WTC11 (cell line): ENCODE measurements around the gene TROAP. TPM values are rescaled to one million over a fixed set of nuclear protein-coding genes. Genes with fewer than 3 reads are reported as not detected.

Source experiments
- ATAC-seq: fragments of 200-7000 bp; cut with Tn5 transposase; 2 replicates; pipeline ENCODE4 v1.10.0; 2021; ENCODE audit warnings: mild to moderate bottlenecking, moderate library complexity
- CTCF ChIA-PET: fragments of 300-600 bp; sonication (Branson Sonifier 250); formaldehyde crosslinking; loops from one replicate; lab custom pipeline; 2021; ENCODE audit warnings: antibody characterized with exemption; lab: Charles Lee
- POLR2A ChIA-PET: fragments of 350-600 bp; sonication (Branson Sonifier 250); formaldehyde crosslinking; loops from one replicate; lab custom pipeline; 2021; ENCODE audit warnings: antibody characterized with exemption; lab: Charles Lee
- DNase-seq: peaks from one replicate; pipeline ENCODE4 v3.0.0; 2021; ENCODE audit warnings: low spot score
- H3K27ac Mint-ChIP-seq: 2 replicates; pipeline ENCODE4 v1.8.0; 2021; ENCODE audit warnings: mixed read lengths
- H3K27me3 Mint-ChIP-seq: 2 replicates; pipeline ENCODE4 v1.8.0; 2021; ENCODE audit warnings: low read depth, mild to moderate bottlenecking, moderate library complexity, mixed read lengths
- H3K36me3 Mint-ChIP-seq: 2 replicates; pipeline ENCODE4 v1.8.0; 2021; ENCODE audit warnings: mixed read lengths
- H3K4me1 Mint-ChIP-seq: 2 replicates; pipeline ENCODE4 v1.8.0; 2022; ENCODE audit warnings: mixed read lengths
- H3K4me3 Mint-ChIP-seq: 2 replicates; pipeline ENCODE4 v1.8.0; 2021; ENCODE audit warnings: mild to moderate bottlenecking, moderate library complexity, mixed read lengths
- H3K9me3 Mint-ChIP-seq: 2 replicates; pipeline ENCODE4 v1.8.0; 2021; ENCODE audit warnings: mixed read lengths
- ATF1 ChIP-seq: sonication (generic); formaldehyde crosslinking; IDR thresholded peaks from 2 replicates; pipeline ENCODE4 v1.8.1; 2023; ENCODE audit warnings: mild to moderate bottlenecking, moderate library complexity, missing genetic modification reagents
- CREB1 ChIP-seq: sonication (generic); formaldehyde crosslinking; IDR thresholded peaks from 2 replicates; pipeline ENCODE4 v1.8.0; 2023; ENCODE audit warnings: mild to moderate bottlenecking, missing genetic modification reagents
- FOXJ3 ChIP-seq: sonication (generic); formaldehyde crosslinking; IDR thresholded peaks from 2 replicates; pipeline ENCODE4 v1.9.0; 2021; ENCODE audit warnings: missing genetic modification reagents, mild to moderate bottlenecking, borderline replicate concordance
- MYBL2 ChIP-seq: sonication (generic); formaldehyde crosslinking; IDR thresholded peaks from 2 replicates; pipeline ENCODE4 v1.8.1; 2023; ENCODE audit warnings: mild to moderate bottlenecking, moderate library complexity, missing genetic modification reagents
- NR1H2 ChIP-seq: sonication (generic); formaldehyde crosslinking; IDR thresholded peaks from 2 replicates; pipeline ENCODE4 v1.9.0; 2021; ENCODE audit warnings: mild to moderate bottlenecking, moderate library complexity, missing genetic modification reagents
- NR2C2 ChIP-seq: sonication (generic); formaldehyde crosslinking; IDR thresholded peaks from 2 replicates; pipeline ENCODE4 v1.8.0; 2022; ENCODE audit warnings: mild to moderate bottlenecking, missing genetic modification reagents
- RELA ChIP-seq: sonication (generic); formaldehyde crosslinking; IDR thresholded peaks from 2 replicates; pipeline ENCODE4 v1.8.1; 2022; ENCODE audit warnings: missing genetic modification reagents, mild to moderate bottlenecking, borderline replicate concordance
- SP1 ChIP-seq: sonication (generic); formaldehyde crosslinking; conservative IDR thresholded peaks from 2 replicates; pipeline ENCODE4 v1.8.1; 2022; ENCODE audit warnings: missing genetic modification reagents
- ZNF263 ChIP-seq: sonication (generic); formaldehyde crosslinking; IDR thresholded peaks from 2 replicates; pipeline ENCODE4 v1.8.1; 2022; ENCODE audit warnings: low read depth, mild to moderate bottlenecking, moderate library complexity, missing genetic modification reagents
- total RNA-seq: library from RNA; stranded (reverse); gene quantifications from 3 replicates; pipeline ENCODE4 v1.2.3, GENCODE V29; 2021
- TF ChIP-seq, protein P1 (sequence below): fragments of 200-600 bp; IDR thresholded peaks from 2 replicates; pipeline ENCODE4 v1.8.0; 2022; ENCODE audit warnings: antibody characterized with exemption
- TF ChIP-seq, protein P2 (sequence below): fragments of 250-450 bp; sonication (Bioruptor Pico); IDR thresholded peaks from 2 replicates; pipeline ENCODE4 v1.9.0; 2021; ENCODE audit warnings: mild to moderate bottlenecking
- TF ChIP-seq, protein P3 (sequence below): sonication (generic); formaldehyde crosslinking; IDR thresholded peaks from 2 replicates; pipeline ENCODE4 v1.8.0; 2022; ENCODE audit warnings: mild to moderate bottlenecking, missing genetic modification reagents
- TF ChIP-seq, protein P4 (sequence below): sonication (generic); formaldehyde crosslinking; IDR thresholded peaks from 2 replicates; pipeline ENCODE4 v1.8.1; 2022; ENCODE audit warnings: low read depth, missing genetic modification reagents, borderline replicate concordance
- TF ChIP-seq, protein P5 (sequence below): sonication (generic); formaldehyde crosslinking; IDR thresholded peaks from 2 replicates; pipeline ENCODE4 v1.8.0; 2022; ENCODE audit warnings: mild to moderate bottlenecking, missing genetic modification reagents
- TF ChIP-seq, protein P6 (sequence below): sonication (generic); formaldehyde crosslinking; conservative IDR thresholded peaks from 2 replicates; pipeline ENCODE4 v1.8.1; 2022; ENCODE audit warnings: mild to moderate bottlenecking, missing genetic modification reagents
- TF ChIP-seq, protein P7 (sequence below): sonication (generic); formaldehyde crosslinking; IDR thresholded peaks from 2 replicates; pipeline ENCODE4 v1.8.0; 2023; ENCODE audit warnings: missing genetic modification reagents, mild to moderate bottlenecking, borderline replicate concordance
- TF ChIP-seq, protein P8 (sequence below): sonication (generic); formaldehyde crosslinking; IDR thresholded peaks from 2 replicates; pipeline ENCODE4 v1.8.1; 2023; ENCODE audit warnings: mild to moderate bottlenecking, missing genetic modification reagents

Gene TROAP
- total RNA-seq, 1 experiment from 2014 or later: 89.2 TPM

DNA sequence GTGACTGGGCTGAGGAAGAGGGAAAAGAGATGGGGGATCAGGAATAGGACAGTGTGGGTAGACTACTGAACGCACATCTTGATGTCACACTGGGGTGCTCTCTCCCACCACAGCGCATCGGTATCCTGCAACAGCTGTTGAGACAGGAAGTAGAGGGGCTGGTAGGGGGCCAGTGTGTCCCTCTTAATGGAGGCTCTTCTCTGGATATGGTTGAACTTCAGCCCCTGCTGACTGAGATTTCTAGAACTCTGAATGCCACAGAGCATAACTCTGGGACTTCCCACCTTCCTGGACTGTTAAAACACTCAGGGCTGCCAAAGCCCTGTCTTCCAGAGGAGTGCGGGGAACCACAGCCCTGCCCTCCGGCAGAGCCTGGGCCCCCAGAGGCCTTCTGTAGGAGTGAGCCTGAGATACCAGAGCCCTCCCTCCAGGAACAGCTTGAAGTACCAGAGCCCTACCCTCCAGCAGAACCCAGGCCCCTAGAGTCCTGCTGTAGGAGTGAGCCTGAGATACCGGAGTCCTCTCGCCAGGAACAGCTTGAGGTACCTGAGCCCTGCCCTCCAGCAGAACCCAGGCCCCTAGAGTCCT, 7.1 kb downstream of the TROAP start:
- ChIA-PET POLR2A (interaction anchor here (0.5 to 1.7 kb wide), 3 partner anchors 37 to 1785 kb away, joined by 4 read pairs; partner anchors contain the start of gene SPATS2), CTCF (interaction anchor here (2.5 to 6.4 kb wide), 3 partner anchors 12 to 35 kb away, joined by 43 to 234 read pairs (median 122); partner anchors contain the start of gene PRPH)
- Mint-ChIP-seq H3K4me1 (peaks cover 17% of the 10 kb centered on the region), H3K9me3 (no peaks in the 10 kb centered on the region), H3K4me3 (no peak overlapping the region), H3K27me3 (peaks cover 38% of the 10 kb centered on the region), H3K36me3 (peaks cover 31% of the 10 kb centered on the region), H3K27ac (no peak overlapping the region)
- no peak for TF ChIP-seq ZNF263
- TF ChIP-seq, protein P1, sequence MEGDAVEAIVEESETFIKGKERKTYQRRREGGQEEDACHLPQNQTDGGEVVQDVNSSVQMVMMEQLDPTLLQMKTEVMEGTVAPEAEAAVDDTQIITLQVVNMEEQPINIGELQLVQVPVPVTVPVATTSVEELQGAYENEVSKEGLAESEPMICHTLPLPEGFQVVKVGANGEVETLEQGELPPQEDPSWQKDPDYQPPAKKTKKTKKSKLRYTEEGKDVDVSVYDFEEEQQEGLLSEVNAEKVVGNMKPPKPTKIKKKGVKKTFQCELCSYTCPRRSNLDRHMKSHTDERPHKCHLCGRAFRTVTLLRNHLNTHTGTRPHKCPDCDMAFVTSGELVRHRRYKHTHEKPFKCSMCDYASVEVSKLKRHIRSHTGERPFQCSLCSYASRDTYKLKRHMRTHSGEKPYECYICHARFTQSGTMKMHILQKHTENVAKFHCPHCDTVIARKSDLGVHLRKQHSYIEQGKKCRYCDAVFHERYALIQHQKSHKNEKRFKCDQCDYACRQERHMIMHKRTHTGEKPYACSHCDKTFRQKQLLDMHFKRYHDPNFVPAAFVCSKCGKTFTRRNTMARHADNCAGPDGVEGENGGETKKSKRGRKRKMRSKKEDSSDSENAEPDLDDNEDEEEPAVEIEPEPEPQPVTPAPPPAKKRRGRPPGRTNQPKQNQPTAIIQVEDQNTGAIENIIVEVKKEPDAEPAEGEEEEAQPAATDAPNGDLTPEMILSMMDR: no peak
- TF ChIP-seq, protein P2, sequence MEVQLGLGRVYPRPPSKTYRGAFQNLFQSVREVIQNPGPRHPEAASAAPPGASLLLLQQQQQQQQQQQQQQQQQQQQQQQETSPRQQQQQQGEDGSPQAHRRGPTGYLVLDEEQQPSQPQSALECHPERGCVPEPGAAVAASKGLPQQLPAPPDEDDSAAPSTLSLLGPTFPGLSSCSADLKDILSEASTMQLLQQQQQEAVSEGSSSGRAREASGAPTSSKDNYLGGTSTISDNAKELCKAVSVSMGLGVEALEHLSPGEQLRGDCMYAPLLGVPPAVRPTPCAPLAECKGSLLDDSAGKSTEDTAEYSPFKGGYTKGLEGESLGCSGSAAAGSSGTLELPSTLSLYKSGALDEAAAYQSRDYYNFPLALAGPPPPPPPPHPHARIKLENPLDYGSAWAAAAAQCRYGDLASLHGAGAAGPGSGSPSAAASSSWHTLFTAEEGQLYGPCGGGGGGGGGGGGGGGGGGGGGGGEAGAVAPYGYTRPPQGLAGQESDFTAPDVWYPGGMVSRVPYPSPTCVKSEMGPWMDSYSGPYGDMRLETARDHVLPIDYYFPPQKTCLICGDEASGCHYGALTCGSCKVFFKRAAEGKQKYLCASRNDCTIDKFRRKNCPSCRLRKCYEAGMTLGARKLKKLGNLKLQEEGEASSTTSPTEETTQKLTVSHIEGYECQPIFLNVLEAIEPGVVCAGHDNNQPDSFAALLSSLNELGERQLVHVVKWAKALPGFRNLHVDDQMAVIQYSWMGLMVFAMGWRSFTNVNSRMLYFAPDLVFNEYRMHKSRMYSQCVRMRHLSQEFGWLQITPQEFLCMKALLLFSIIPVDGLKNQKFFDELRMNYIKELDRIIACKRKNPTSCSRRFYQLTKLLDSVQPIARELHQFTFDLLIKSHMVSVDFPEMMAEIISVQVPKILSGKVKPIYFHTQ: no peak
- TF ChIP-seq, protein P3, sequence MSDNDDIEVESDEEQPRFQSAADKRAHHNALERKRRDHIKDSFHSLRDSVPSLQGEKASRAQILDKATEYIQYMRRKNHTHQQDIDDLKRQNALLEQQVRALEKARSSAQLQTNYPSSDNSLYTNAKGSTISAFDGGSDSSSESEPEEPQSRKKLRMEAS: no peak
- TF ChIP-seq, protein P4, sequence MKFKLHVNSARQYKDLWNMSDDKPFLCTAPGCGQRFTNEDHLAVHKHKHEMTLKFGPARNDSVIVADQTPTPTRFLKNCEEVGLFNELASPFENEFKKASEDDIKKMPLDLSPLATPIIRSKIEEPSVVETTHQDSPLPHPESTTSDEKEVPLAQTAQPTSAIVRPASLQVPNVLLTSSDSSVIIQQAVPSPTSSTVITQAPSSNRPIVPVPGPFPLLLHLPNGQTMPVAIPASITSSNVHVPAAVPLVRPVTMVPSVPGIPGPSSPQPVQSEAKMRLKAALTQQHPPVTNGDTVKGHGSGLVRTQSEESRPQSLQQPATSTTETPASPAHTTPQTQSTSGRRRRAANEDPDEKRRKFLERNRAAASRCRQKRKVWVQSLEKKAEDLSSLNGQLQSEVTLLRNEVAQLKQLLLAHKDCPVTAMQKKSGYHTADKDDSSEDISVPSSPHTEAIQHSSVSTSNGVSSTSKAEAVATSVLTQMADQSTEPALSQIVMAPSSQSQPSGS: no peak
- TF ChIP-seq, protein P5, sequence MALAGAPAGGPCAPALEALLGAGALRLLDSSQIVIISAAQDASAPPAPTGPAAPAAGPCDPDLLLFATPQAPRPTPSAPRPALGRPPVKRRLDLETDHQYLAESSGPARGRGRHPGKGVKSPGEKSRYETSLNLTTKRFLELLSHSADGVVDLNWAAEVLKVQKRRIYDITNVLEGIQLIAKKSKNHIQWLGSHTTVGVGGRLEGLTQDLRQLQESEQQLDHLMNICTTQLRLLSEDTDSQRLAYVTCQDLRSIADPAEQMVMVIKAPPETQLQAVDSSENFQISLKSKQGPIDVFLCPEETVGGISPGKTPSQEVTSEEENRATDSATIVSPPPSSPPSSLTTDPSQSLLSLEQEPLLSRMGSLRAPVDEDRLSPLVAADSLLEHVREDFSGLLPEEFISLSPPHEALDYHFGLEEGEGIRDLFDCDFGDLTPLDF (CRISPR knock-in tag): no peak
- ATAC-seq: no peak
- DNase-seq: no peak

DNA sequence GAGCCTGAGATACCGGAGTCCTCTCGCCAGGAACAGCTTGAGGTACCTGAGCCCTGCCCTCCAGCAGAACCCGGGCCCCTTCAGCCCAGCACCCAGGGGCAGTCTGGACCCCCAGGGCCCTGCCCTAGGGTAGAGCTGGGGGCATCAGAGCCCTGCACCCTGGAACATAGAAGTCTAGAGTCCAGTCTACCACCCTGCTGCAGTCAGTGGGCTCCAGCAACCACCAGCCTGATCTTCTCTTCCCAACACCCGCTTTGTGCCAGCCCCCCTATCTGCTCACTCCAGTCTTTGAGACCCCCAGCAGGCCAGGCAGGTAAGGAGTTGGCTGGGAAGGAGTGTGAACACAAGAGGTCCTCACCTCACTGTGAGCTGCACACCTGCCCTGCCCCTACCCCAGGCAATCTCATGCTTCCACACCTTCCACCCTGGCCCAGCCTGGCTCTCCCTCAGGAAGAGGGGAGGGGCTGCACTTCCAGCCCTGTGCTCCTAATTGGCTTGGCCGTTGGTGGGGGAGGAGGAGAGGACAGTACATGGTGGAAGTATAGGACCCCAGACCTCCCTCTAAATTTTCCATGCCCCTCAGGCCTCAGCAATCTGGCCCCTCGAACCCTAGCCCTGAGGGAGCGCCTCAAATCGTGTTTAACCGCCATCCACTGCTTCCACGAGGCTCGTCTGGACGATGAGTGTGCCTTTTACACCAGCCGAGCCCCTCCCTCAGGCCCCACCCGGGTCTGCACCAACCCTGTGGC, 7.8 kb downstream of the TROAP start:
- CTCF ChIA-PET: interaction anchor here (0.5 to 6.4 kb wide), 35 partner anchors 9 to 411 kb away, joined by 3 to 234 read pairs (median 5); partner anchors contain the start of genes DNAJC22, KCNH3, PRPH and SPATS2
- no peak for DNase-seq

More for the DNA sequence above, 7.8 kb downstream of the TROAP start:
- H3K27ac Mint-ChIP-seq: no peak overlapping the region
- POLR2A ChIA-PET: interaction anchor here (0.5 to 2.9 kb wide), 8 partner anchors 8 to 1784 kb away, joined by 3 to 19 read pairs (median 4); partner anchors contain the start of genes SPATS2 and TROAP
- H3K27me3 Mint-ChIP-seq: peaks cover 45% of the 10 kb centered on the region
- TF ChIP-seq, protein P6, sequence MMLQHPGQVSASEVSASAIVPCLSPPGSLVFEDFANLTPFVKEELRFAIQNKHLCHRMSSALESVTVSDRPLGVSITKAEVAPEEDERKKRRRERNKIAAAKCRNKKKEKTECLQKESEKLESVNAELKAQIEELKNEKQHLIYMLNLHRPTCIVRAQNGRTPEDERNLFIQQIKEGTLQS (CRISPR knock-in tag): no peak
- TF ChIP-seq NR1H2 (no peak), NR2C2 (CRISPR knock-in tag) (no peak), RELA (no peak), SP1 (CRISPR knock-in tag) (no peak), CREB1 (CRISPR knock-in tag) (no peak), MYBL2 (CRISPR knock-in tag) (no peak), ATF1 (CRISPR knock-in tag) (no peak), FOXJ3 (CRISPR knock-in tag) (no peak)
- TF ChIP-seq, protein P7, sequence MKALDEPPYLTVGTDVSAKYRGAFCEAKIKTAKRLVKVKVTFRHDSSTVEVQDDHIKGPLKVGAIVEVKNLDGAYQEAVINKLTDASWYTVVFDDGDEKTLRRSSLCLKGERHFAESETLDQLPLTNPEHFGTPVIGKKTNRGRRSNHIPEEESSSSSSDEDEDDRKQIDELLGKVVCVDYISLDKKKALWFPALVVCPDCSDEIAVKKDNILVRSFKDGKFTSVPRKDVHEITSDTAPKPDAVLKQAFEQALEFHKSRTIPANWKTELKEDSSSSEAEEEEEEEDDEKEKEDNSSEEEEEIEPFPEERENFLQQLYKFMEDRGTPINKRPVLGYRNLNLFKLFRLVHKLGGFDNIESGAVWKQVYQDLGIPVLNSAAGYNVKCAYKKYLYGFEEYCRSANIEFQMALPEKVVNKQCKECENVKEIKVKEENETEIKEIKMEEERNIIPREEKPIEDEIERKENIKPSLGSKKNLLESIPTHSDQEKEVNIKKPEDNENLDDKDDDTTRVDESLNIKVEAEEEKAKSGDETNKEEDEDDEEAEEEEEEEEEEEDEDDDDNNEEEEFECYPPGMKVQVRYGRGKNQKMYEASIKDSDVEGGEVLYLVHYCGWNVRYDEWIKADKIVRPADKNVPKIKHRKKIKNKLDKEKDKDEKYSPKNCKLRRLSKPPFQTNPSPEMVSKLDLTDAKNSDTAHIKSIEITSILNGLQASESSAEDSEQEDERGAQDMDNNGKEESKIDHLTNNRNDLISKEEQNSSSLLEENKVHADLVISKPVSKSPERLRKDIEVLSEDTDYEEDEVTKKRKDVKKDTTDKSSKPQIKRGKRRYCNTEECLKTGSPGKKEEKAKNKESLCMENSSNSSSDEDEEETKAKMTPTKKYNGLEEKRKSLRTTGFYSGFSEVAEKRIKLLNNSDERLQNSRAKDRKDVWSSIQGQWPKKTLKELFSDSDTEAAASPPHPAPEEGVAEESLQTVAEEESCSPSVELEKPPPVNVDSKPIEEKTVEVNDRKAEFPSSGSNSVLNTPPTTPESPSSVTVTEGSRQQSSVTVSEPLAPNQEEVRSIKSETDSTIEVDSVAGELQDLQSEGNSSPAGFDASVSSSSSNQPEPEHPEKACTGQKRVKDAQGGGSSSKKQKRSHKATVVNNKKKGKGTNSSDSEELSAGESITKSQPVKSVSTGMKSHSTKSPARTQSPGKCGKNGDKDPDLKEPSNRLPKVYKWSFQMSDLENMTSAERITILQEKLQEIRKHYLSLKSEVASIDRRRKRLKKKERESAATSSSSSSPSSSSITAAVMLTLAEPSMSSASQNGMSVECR (CRISPR knock-in tag): no peak
- TF ChIP-seq, protein P8, sequence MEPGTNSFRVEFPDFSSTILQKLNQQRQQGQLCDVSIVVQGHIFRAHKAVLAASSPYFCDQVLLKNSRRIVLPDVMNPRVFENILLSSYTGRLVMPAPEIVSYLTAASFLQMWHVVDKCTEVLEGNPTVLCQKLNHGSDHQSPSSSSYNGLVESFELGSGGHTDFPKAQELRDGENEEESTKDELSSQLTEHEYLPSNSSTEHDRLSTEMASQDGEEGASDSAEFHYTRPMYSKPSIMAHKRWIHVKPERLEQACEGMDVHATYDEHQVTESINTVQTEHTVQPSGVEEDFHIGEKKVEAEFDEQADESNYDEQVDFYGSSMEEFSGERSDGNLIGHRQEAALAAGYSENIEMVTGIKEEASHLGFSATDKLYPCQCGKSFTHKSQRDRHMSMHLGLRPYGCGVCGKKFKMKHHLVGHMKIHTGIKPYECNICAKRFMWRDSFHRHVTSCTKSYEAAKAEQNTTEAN (CRISPR knock-in tag): no peak
- H3K4me1 Mint-ChIP-seq: peaks cover 20% of the 10 kb centered on the region
- peaks cover 30% of the 10 kb centered on the region for H3K36me3 Mint-ChIP-seq
- H3K4me3 Mint-ChIP-seq: no peak overlapping the region
- no peak for ATAC-seq
- no peaks in the 10 kb centered on the region for H3K9me3 Mint-ChIP-seq
